HepG2 (cell line): ENCODE results near the gene SNUPN. TPM values are rescaled to one million over a fixed set of nuclear protein-coding genes. Genes with fewer than 3 reads are reported as not detected.

Experiments
- DNMT3B ChIP-seq: conservative IDR thresholded peaks from 2 replicates; pipeline ENCODE4 v1.6.1; 2016; ENCODE audit warnings: missing biosample characterization, control low read depth
- HIVEP1 ChIP-seq: sonication (generic); formaldehyde crosslinking; IDR thresholded peaks from 2 replicates; pipeline ENCODE4 v1.4.0; 2020; ENCODE audit warnings: mild to moderate bottlenecking, missing genetic modification reagents
- RORA ChIP-seq: sonication (generic); formaldehyde crosslinking; IDR thresholded peaks from 2 replicates; pipeline ENCODE4 v1.5.0; 2020; ENCODE audit warnings: mild to moderate bottlenecking, missing genetic modification reagents, moderate library complexity
- ZBTB7B ChIP-seq: sonication (generic); formaldehyde crosslinking; IDR thresholded peaks from 2 replicates; pipeline ENCODE4 v1.4.0; 2020; ENCODE audit warnings: missing genetic modification reagents
- ZNF737 ChIP-seq: sonication (generic); formaldehyde crosslinking; IDR thresholded peaks from 2 replicates; pipeline ENCODE4 v1.5.0; 2020; ENCODE audit warnings: missing genetic modification reagents, mild to moderate bottlenecking, borderline replicate concordance
- polyA plus RNA-seq, 8 experiments: library from polyadenylated mRNA; depleted of rRNA in 3 of 8; stranded (reverse) in 7 of 8; unstranded in 1 of 8; fragments of >200 nt; fragmentation: Illumina TruSeq in 4 of 8; extraction: Trizol in 4 of 8; gene quantifications; 2 replicates each; pipeline versions ENCODE4 v1.2.1 to v1.2.3, GENCODE V29; 2011 to 2016; ENCODE audit warnings: low read depth in 4 of 8, missing spikeins in 1 of 8, mixed read lengths in 1 of 8; ENCODE audit not compliant: insufficient read depth in 1 of 8
- total RNA-seq, 5 experiments: library from RNA; depleted of rRNA; stranded (reverse); fragments of >200 nt; fragmentation: Illumina TruSeq; extraction: Trizol; gene quantifications; 2 replicates each; pipeline ENCODE4 v1.2.3, GENCODE V29; 2016; ENCODE audit warnings: low read depth in 1 of 5
- TF ChIP-seq, protein P1 (sequence below): sonication (generic); formaldehyde crosslinking; IDR thresholded peaks from 2 replicates; pipeline ENCODE4 v1.4.0; 2020; ENCODE audit warnings: missing genetic modification reagents, borderline replicate concordance
- TF ChIP-seq, protein P2 (sequence below): sonication (generic); formaldehyde crosslinking; IDR thresholded peaks from 2 replicates; pipeline ENCODE4 v1.5.0; 2020; ENCODE audit warnings: mild to moderate bottlenecking, missing genetic modification reagents
- TF ChIP-seq, protein P3 (sequence below): IDR thresholded peaks from 2 replicates; pipeline ENCODE4 v1.6.1; 2016; ENCODE audit warnings: low read depth, missing genetic modification reagents, missing compliant biosample characterization
- TF ChIP-seq, protein P4 (sequence below): sonication (generic); formaldehyde crosslinking; IDR thresholded peaks from 2 replicates; pipeline ENCODE4 v1.4.0; 2020; ENCODE audit warnings: missing genetic modification reagents

The SNUPN gene
- total and polyA plus RNA-seq, 2 of the 13 experiments (the other 11 are each of a cell fraction or from before 2014, with no cell fraction given): 9.0 to 16.4 TPM

DNA sequence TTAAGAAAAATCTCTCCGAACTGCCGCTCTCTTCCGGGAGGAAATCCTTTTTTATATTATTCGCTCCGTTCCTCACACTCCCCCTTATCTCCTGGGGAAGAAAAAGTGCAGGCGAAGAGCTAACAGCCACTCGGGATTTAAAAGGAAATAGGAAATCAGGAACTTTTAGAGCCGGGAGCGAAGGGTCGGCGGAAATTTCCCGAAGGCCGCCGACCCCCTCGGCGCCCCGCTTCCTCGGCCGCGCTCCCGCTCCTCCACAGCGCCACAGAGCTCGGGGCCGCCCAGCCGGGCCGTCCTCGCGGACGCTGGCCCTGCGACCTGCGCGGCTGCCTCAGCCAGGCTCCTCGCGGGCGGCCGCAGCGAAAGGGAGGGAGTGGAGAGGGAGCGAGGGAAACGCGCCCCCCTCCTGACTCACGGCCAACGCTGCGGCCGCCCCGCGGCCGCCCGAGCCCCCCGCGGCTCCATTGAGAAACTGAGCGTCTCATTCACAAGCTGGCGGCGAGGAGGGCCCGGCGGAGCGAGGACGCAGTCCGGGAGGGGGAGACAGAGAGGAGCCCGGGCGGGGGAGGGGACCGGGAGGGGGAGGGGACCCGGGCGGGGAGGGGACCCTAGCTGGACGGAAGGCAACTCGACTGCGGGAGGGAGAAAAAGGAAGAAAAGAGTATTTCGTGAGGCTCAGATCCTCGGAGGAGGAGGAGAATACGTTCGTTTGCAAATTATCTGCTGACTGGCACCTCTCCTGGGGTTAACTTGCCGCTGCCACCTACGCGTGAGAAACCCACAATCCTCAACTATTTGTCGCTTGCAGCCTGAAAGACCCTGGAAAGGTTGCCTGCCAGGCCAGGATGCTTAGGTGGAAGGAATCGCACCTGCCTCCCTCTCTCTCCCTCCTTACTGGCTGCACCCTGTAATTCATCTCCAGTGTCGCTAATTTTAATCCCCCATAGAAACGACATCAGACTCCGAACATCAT, 46.3 kb downstream of the SNUPN start, which contains the start of gene PTPN9 (continued):
- TF ChIP-seq, protein P1, sequence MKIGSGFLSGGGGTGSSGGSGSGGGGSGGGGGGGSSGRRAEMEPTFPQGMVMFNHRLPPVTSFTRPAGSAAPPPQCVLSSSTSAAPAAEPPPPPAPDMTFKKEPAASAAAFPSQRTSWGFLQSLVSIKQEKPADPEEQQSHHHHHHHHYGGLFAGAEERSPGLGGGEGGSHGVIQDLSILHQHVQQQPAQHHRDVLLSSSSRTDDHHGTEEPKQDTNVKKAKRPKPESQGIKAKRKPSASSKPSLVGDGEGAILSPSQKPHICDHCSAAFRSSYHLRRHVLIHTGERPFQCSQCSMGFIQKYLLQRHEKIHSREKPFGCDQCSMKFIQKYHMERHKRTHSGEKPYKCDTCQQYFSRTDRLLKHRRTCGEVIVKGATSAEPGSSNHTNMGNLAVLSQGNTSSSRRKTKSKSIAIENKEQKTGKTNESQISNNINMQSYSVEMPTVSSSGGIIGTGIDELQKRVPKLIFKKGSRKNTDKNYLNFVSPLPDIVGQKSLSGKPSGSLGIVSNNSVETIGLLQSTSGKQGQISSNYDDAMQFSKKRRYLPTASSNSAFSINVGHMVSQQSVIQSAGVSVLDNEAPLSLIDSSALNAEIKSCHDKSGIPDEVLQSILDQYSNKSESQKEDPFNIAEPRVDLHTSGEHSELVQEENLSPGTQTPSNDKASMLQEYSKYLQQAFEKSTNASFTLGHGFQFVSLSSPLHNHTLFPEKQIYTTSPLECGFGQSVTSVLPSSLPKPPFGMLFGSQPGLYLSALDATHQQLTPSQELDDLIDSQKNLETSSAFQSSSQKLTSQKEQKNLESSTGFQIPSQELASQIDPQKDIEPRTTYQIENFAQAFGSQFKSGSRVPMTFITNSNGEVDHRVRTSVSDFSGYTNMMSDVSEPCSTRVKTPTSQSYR (CRISPR knock-in tag): peak; percentile 77
- TF ChIP-seq, protein P2, sequence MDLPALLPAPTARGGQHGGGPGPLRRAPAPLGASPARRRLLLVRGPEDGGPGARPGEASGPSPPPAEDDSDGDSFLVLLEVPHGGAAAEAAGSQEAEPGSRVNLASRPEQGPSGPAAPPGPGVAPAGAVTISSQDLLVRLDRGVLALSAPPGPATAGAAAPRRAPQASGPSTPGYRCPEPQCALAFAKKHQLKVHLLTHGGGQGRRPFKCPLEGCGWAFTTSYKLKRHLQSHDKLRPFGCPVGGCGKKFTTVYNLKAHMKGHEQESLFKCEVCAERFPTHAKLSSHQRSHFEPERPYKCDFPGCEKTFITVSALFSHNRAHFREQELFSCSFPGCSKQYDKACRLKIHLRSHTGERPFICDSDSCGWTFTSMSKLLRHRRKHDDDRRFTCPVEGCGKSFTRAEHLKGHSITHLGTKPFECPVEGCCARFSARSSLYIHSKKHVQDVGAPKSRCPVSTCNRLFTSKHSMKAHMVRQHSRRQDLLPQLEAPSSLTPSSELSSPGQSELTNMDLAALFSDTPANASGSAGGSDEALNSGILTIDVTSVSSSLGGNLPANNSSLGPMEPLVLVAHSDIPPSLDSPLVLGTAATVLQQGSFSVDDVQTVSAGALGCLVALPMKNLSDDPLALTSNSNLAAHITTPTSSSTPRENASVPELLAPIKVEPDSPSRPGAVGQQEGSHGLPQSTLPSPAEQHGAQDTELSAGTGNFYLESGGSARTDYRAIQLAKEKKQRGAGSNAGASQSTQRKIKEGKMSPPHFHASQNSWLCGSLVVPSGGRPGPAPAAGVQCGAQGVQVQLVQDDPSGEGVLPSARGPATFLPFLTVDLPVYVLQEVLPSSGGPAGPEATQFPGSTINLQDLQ (CRISPR knock-in tag): no peak
- TF ChIP-seq, protein P3, sequence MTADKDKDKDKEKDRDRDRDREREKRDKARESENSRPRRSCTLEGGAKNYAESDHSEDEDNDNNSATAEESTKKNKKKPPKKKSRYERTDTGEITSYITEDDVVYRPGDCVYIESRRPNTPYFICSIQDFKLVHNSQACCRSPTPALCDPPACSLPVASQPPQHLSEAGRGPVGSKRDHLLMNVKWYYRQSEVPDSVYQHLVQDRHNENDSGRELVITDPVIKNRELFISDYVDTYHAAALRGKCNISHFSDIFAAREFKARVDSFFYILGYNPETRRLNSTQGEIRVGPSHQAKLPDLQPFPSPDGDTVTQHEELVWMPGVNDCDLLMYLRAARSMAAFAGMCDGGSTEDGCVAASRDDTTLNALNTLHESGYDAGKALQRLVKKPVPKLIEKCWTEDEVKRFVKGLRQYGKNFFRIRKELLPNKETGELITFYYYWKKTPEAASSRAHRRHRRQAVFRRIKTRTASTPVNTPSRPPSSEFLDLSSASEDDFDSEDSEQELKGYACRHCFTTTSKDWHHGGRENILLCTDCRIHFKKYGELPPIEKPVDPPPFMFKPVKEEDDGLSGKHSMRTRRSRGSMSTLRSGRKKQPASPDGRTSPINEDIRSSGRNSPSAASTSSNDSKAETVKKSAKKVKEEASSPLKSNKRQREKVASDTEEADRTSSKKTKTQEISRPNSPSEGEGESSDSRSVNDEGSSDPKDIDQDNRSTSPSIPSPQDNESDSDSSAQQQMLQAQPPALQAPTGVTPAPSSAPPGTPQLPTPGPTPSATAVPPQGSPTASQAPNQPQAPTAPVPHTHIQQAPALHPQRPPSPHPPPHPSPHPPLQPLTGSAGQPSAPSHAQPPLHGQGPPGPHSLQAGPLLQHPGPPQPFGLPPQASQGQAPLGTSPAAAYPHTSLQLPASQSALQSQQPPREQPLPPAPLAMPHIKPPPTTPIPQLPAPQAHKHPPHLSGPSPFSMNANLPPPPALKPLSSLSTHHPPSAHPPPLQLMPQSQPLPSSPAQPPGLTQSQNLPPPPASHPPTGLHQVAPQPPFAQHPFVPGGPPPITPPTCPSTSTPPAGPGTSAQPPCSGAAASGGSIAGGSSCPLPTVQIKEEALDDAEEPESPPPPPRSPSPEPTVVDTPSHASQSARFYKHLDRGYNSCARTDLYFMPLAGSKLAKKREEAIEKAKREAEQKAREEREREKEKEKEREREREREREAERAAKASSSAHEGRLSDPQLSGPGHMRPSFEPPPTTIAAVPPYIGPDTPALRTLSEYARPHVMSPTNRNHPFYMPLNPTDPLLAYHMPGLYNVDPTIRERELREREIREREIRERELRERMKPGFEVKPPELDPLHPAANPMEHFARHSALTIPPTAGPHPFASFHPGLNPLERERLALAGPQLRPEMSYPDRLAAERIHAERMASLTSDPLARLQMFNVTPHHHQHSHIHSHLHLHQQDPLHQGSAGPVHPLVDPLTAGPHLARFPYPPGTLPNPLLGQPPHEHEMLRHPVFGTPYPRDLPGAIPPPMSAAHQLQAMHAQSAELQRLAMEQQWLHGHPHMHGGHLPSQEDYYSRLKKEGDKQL: no peak
- TF ChIP-seq RORA: no peak
- no peak; the same call in 1 of the 2 replicates for TF ChIP-seq ZBTB7B (CRISPR knock-in tag)
- no peak for TF ChIP-seq DNMT3B (CRISPR knock-in tag)
- TF ChIP-seq ZNF737: no peak
- no peak for TF ChIP-seq HIVEP1 (CRISPR knock-in tag)
- TF ChIP-seq, protein P4, sequence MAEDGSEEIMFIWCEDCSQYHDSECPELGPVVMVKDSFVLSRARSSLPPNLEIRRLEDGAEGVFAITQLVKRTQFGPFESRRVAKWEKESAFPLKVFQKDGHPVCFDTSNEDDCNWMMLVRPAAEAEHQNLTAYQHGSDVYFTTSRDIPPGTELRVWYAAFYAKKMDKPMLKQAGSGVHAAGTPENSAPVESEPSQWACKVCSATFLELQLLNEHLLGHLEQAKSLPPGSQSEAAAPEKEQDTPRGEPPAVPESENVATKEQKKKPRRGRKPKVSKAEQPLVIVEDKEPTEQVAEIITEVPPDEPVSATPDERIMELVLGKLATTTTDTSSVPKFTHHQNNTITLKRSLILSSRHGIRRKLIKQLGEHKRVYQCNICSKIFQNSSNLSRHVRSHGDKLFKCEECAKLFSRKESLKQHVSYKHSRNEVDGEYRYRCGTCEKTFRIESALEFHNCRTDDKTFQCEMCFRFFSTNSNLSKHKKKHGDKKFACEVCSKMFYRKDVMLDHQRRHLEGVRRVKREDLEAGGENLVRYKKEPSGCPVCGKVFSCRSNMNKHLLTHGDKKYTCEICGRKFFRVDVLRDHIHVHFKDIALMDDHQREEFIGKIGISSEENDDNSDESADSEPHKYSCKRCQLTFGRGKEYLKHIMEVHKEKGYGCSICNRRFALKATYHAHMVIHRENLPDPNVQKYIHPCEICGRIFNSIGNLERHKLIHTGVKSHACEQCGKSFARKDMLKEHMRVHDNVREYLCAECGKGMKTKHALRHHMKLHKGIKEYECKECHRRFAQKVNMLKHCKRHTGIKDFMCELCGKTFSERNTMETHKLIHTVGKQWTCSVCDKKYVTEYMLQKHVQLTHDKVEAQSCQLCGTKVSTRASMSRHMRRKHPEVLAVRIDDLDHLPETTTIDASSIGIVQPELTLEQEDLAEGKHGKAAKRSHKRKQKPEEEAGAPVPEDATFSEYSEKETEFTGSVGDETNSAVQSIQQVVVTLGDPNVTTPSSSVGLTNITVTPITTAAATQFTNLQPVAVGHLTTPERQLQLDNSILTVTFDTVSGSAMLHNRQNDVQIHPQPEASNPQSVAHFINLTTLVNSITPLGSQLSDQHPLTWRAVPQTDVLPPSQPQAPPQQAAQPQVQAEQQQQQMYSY (CRISPR knock-in tag): no peak
